Loucy (cell line): ENCODE results near the gene KBTBD8.

Experiments used
- CTCF ChIP-seq: fragments of 200-600 bp; sonication (generic); conservative IDR thresholded peaks from 2 replicates; pipeline ENCODE4 v1.5.1; 2014; ENCODE audit warnings: mild to moderate bottlenecking, antibody characterized with exemption, low read length
- EZH2phosphoT487 ChIP-seq: fragments of 200-600 bp; IDR thresholded peaks from 2 replicates; pipeline ENCODE4 v1.6.1; 2018; ENCODE audit warnings: antibody characterized with exemption, mild to moderate bottlenecking, moderate library complexity, borderline replicate concordance

GRCh38 chr3:67001086-67001861 is 3.2 kb downstream of the KBTBD8 start:
- TF ChIP-seq EZH2phosphoT487 (no peak), CTCF (no peak)
